Activated CD8-positive, alpha-beta memory T cell treated with anti-CD3 and anti-CD28 coated beads for 36 hours (primary cell): ENCODE data around the gene ANXA2. TPM values are rescaled to one million over a fixed set of nuclear protein-coding genes. Genes with fewer than 3 reads are reported as not detected.
"Not testable (repeated sequence)": the region's sequence is repeated elsewhere in the genome, so short reads cannot be mapped to it uniquely, and the experiment has no call there.

Experiments
- CTCF ChIA-PET: fragments of 350-600 bp; sonication (Branson Sonifier 250); formaldehyde crosslinking; loops from one replicate; lab custom pipeline; 2021; ENCODE audit warnings: antibody characterized with exemption; lab: Charles Lee
- POLR2A ChIA-PET: fragments of 350-600 bp; sonication (Branson Sonifier 250); formaldehyde crosslinking; loops from one replicate; lab custom pipeline; 2021; ENCODE audit warnings: antibody characterized with exemption; lab: Charles Lee
- total RNA-seq, 2 experiments: library from RNA; stranded (reverse); gene quantifications; one replicate each; pipeline ENCODE4 v1.2.3, GENCODE V29; 2021

The ANXA2 gene
- total RNA-seq, 2 experiments from 2014 or later, result 207 to 210 TPM

GRCh38 chr15:60337076-60337475 lies 60.7 kb downstream of the ANXA2 start:
- ChIA-PET CTCF (no interaction called here), POLR2A (no interaction called here)

- CTCF ChIA-PET, POLR2A ChIA-PET: not testable (repeated sequence)
Observed at GRCh38 chr15:60335296-60335695, 62.5 kb downstream of the ANXA2 start.

- ChIA-PET POLR2A (no interaction called here), CTCF (no interaction called here)
Observed at GRCh38 chr15:60328852-60329443, 68.8 kb downstream of the ANXA2 start.

- CTCF ChIA-PET, result interaction anchor here (0.6 to 2.0 kb wide), 13 partner anchors 10 to 636 kb away, joined by 3 to 14 read pairs (median 3); partner anchors contain the start of gene FOXB1
- POLR2A ChIA-PET, result no interaction called here
Observed at GRCh38 chr15:60326824-60327654, 70.7 kb downstream of the ANXA2 start.

- ChIA-PET CTCF (interaction anchor here (0.6 to 2.0 kb wide), 13 partner anchors 10 to 585 kb away, joined by 3 to 14 read pairs (median 3); partner anchors contain the start of gene FOXB1), POLR2A (no interaction called here)
Observed at GRCh38 chr15:60326343-60326742, 71.4 kb downstream of the ANXA2 start.

GRCh38 chr15:60325905-60326304 lies 71.9 kb downstream of the ANXA2 start:
- POLR2A ChIA-PET, result no interaction called here
- CTCF ChIA-PET, result interaction anchor here (0.6 to 2.0 kb wide), 8 partner anchors 18 to 585 kb away, joined by 3 to 14 read pairs (median 3); no protein-coding TSS in a partner anchor

- ChIA-PET POLR2A (no interaction called here), CTCF (interaction anchor here (1.5 to 1.6 kb wide), 2 partner anchors 37 to 583 kb away, joined by 3 to 5 read pairs; no protein-coding TSS in a partner anchor)
Observed at GRCh38 chr15:60324706-60325438, 72.9 kb downstream of the ANXA2 start.

- POLR2A ChIA-PET, result no interaction called here
- CTCF ChIA-PET, result no interaction called here
Observed at GRCh38 chr15:60323322-60323721, 74.5 kb downstream of the ANXA2 start.

- POLR2A ChIA-PET, result no interaction called here
- CTCF ChIA-PET, result interaction anchor here (1.1 kb wide), 1 partner anchor 403 kb away, joined by 3 read pairs; no protein-coding TSS in a partner anchor
Observed at GRCh38 chr15:60320365-60320764, 77.4 kb downstream of the ANXA2 start.

- CTCF ChIA-PET, result no interaction called here
Observed at GRCh38 chr15:60318216-60318867, 79.4 kb downstream of the ANXA2 start.

GRCh38 chr15:60316961-60317360 lies 80.8 kb downstream of the ANXA2 start:
- ChIA-PET POLR2A (no interaction called here), CTCF (interaction anchor here (0.9 kb wide), 1 partner anchor 10 kb away, joined by 3 read pairs; no protein-coding TSS in a partner anchor)

More at GRCh38 chr15:60318216-60318867, 79.4 kb downstream of the ANXA2 start:
- POLR2A ChIA-PET, result no interaction called here

GRCh38 chr15:60315878-60316277 lies 81.9 kb downstream of the ANXA2 start:
- POLR2A ChIA-PET, result no interaction called here
- CTCF ChIA-PET, result no interaction called here

- ChIA-PET POLR2A (no interaction called here), CTCF (no interaction called here)
Observed at GRCh38 chr15:60313906-60314305, 83.9 kb downstream of the ANXA2 start.

GRCh38 chr15:60307034-60307433 lies 90.8 kb downstream of the ANXA2 start:
- ChIA-PET POLR2A (no interaction called here), CTCF (no interaction called here)

GRCh38 chr15:60301024-60301423 lies 96.8 kb downstream of the ANXA2 start:
- POLR2A ChIA-PET, result no interaction called here
- CTCF ChIA-PET, result interaction anchor here (0.6 kb wide), 1 partner anchor 42 kb away, joined by 3 read pairs; no protein-coding TSS in a partner anchor

- CTCF ChIA-PET, result no interaction called here
- POLR2A ChIA-PET, result interaction anchor here (0.6 kb wide), 1 partner anchor 190 kb away, joined by 6 read pairs; no protein-coding TSS in a partner anchor
Observed at GRCh38 chr15:60299452-60300047, 98.2 kb downstream of the ANXA2 start.
